Pons (tissue), 1 donor: ENCODE measurements around the gene PC.

Source experiments
- DNase-seq: peaks from one replicate; pipeline ENCODE4 v3.0.0-alpha.2; 2016; ENCODE audit warnings: low spot score

The PC gene

GRCh38 chr11:66866511-66866986, 91.6 kb downstream of the PC start:
- DNase-seq, result no peak

GRCh38 chr11:66866007-66866406, 92.2 kb downstream of the PC start:
- no peak for DNase-seq

GRCh38 chr11:66864924-66865697, 93.1 kb downstream of the PC start:
- no peak for DNase-seq

GRCh38 chr11:66864172-66864901, 93.8 kb downstream of the PC start:
- no peak for DNase-seq

GRCh38 chr11:66863428-66864125, 94.6 kb downstream of the PC start:
- DNase-seq, result no peak

GRCh38 chr11:66862559-66863037, 95.6 kb downstream of the PC start:
- DNase-seq, result no peak

- DNase-seq, result no peak
These were observed 96.2 kb downstream of the PC start for GRCh38 chr11:66861774-66862558.

GRCh38 chr11:66861038-66861773, 97.0 kb downstream of the PC start:
- DNase-seq, result no peak

- DNase-seq, result no peak
These were observed 97.7 kb downstream of the PC start for GRCh38 chr11:66860449-66860831.

- DNase-seq, result no peak
These were observed 98.3 kb downstream of the PC start for GRCh38 chr11:66859686-66860448.

- no peak for DNase-seq
These were observed 99.1 kb downstream of the PC start for GRCh38 chr11:66858939-66859685.

- no peak for DNase-seq
These were observed 99.8 kb downstream of the PC start for GRCh38 chr11:66858186-66858938.

- DNase-seq, result no peak
These were observed 100.3 kb downstream of the PC start for GRCh38 chr11:66857927-66858185.

- no peak for DNase-seq
These were observed 100.8 kb downstream of the PC start for GRCh38 chr11:66857234-66857926.

- no peak for DNase-seq
These were observed 101.5 kb downstream of the PC start, which contains the start of gene LRFN4 for GRCh38 chr11:66856496-66857233. TSS of gene LRFN4 (plus strand) at chr11:66857064. CDS start at chr11:66857745, 681 bp downstream.

- peak; percentile 93 for DNase-seq
These were observed 102.3 kb downstream of the PC start for GRCh38 chr11:66855574-66856495.
